ENCODE data around the gene GABARAPL1. TPM values are rescaled to one million over a fixed set of nuclear protein-coding genes. Genes with fewer than 3 reads are reported as not detected.

Gene GABARAPL1
- total RNA-seq, 2 donors from 2014 or later = 86.1 to 114 TPM

DNA sequence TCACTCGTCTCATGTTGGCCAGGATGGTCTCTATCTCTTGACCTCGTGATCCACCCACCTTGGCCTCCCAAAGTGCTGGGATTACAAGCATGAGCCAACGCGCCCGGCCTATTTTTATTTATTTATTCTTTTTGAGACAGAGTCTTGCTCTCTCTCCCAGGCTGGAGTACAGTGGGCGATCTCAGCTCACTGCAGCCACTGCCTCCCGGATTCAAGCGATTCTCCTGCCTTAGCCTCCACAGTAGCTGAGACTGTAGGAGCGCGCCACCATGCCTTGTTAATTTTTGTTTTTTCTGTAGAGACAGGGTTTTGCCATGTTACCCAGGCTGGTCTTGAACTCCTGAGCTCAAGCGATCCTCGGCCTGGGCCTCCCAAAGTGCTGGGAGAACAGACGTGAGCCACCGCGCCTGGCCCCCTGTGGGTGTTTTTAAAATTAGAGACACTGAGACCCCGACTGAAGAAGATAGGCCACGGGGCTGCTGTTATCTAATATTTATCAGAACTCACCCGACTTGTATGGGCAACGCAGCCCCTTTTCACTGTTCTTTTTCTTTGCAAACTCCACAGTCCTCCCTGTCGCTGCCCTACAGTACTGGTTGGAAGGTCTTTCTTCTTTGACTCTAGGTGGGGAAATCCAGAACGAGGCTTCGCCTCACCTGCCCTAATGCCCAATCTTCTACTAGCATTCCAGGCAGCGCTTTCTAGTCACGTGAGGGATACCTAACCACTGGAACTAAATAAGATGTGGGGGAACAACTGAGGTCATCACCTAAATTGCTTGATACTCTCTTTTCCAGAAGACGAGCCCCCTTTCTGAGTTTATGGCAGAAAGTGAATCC lies 1.4 kb upstream of the GABARAPL1 start:
- Histone ChIP-seq H3K9me3 (no peaks in the 10 kb centered on the region), H3K27me3 (replicated peaks; ENCODE audit: insufficient read depth) (no peaks in the 10 kb centered on the region), H3K4me1 (ENCODE audit: control insufficient read depth in 1 of 2, low read depth in 2 of 2) (peaks cover 14 to 19% of the 10 kb centered on the region in 2 donors), H3K27ac (peak overlapping the region; percentile 99 to 100), H3K4me3 (peak overlapping the region; percentile 98), H3K36me3 (no peaks in the 10 kb centered on the region)
- DNase-seq (ENCODE audit: low spot score) = no peak
- TF ChIP-seq, protein P1, sequence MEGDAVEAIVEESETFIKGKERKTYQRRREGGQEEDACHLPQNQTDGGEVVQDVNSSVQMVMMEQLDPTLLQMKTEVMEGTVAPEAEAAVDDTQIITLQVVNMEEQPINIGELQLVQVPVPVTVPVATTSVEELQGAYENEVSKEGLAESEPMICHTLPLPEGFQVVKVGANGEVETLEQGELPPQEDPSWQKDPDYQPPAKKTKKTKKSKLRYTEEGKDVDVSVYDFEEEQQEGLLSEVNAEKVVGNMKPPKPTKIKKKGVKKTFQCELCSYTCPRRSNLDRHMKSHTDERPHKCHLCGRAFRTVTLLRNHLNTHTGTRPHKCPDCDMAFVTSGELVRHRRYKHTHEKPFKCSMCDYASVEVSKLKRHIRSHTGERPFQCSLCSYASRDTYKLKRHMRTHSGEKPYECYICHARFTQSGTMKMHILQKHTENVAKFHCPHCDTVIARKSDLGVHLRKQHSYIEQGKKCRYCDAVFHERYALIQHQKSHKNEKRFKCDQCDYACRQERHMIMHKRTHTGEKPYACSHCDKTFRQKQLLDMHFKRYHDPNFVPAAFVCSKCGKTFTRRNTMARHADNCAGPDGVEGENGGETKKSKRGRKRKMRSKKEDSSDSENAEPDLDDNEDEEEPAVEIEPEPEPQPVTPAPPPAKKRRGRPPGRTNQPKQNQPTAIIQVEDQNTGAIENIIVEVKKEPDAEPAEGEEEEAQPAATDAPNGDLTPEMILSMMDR (IDR thresholded peaks at IDR 0.05) = no peak
- ATAC-seq (ENCODE audit: insufficient number of reproducible peaks, low FRiP score, low read depth) = no peak

DNA sequence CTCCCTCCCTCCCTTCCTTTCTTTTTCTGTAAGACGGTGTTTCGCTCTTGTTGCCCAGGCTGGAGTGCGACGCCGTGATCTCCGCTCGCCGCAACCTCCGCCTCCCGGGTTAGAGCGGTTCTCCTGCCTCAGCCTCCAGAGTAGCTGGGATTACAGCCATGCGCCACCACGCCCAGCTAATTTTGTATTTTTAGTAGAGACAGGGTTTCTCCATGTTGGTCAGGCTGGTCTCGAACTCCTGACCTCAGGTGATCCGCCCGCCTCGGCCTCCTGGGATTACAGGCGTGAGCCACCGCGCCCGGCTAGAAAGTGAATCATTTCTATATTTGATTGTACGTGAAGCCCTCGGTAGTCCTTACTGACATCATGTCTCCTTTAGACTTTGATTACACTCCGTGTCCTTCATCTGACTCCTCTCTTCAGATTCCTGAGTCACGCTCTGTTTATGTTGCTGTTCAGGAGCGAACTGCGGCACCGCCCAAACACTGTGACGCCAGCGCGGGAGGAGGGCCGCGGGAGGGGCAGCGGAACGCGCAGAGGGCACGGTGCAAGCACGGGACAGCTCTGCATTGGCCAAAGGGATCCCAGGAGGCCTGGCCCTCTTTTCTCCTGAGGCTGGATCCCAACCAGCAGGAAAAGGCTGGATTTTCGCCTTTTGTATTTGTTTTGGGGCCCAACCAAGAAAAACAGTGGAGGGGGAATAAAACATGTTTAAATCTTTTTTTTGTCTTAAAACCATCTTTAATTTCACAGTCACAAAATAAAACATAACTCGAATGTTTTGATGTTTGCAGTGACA lies 538 bp upstream of the GABARAPL1 start:
- Histone ChIP-seq H3K27me3 (replicated peaks; ENCODE audit: insufficient read depth) (no peaks in the 10 kb centered on the region), H3K36me3 (no peaks in the 10 kb centered on the region), H3K4me3 (peak overlapping the region; percentile 98), H3K27ac (peak overlapping the region; percentile 99 to 100), H3K9me3 (no peaks in the 10 kb centered on the region), H3K4me1 (ENCODE audit: control insufficient read depth in 1 of 2, low read depth in 2 of 2) (peaks cover 14 to 19% of the 10 kb centered on the region in 2 donors)
- DNase-seq (ENCODE audit: low spot score) = peak; percentile 89
- peak; percentile 92 for ATAC-seq (ENCODE audit: insufficient number of reproducible peaks, low FRiP score, low read depth)
- TF ChIP-seq, protein P1 (IDR thresholded peaks at IDR 0.05) = no peak

DNA sequence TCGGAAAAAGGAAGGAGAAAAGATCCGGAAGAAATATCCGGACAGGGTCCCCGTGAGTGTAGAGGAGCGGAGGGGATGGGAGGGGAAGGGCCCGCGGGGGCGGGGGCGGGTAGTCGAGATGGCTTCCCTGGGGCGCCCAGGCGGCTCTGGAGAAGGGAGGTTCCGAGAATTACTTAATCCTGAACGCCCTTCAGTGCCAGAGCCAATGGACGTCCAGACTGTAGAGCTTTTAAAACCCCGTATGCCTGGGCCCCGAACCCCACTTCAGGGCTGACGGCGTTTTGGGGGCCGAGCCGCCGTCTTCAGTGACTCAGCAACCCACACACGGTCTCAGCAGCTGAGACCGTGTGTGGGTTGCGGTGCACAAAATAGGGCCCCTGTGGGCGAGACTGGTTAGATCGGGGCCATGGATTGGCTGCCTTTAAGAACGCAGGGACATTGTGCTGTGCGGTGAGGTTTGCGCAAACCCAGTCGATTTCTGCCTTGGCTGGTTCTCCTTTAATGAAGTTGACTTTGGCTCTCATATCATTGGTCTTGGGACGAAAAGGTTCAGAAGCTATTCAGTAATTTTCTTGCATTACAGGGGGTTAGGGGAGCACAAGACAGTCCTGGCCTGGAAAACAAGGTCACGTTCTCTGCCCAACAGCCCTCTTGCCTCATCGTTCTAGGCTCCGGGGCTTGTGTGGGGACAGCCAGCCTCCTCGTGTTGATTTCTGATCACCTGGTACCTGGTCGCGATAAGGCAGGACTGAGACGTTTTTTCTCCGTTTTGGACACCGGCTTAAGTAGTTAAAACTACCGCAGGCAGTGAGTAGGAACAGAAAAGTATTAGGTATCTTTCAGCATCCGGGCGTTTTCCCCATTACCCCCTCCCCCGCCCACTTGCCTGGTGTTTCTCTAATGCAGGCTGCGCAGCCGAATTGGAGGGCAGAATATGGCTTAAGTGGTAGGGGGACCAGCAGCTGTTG lies 775 bp downstream of the GABARAPL1 start:
- peak; percentile 49 for DNase-seq (ENCODE audit: low spot score)
- Histone ChIP-seq H3K27ac (peak overlapping the region; percentile 99 to 100), H3K36me3 (peaks cover 6% of the 10 kb centered on the region), H3K4me3 (peak overlapping the region; percentile 98), H3K27me3 (replicated peaks; ENCODE audit: insufficient read depth) (no peaks in the 10 kb centered on the region), H3K4me1 (ENCODE audit: control insufficient read depth in 1 of 2, low read depth in 2 of 2) (peaks cover 17 to 19% of the 10 kb centered on the region in 2 donors), H3K9me3 (no peaks in the 10 kb centered on the region)
- peak; percentile 30 for ATAC-seq (ENCODE audit: insufficient number of reproducible peaks, low FRiP score, low read depth)
- TF ChIP-seq, protein P1 (IDR thresholded peaks at IDR 0.05) = no peak

DNA sequence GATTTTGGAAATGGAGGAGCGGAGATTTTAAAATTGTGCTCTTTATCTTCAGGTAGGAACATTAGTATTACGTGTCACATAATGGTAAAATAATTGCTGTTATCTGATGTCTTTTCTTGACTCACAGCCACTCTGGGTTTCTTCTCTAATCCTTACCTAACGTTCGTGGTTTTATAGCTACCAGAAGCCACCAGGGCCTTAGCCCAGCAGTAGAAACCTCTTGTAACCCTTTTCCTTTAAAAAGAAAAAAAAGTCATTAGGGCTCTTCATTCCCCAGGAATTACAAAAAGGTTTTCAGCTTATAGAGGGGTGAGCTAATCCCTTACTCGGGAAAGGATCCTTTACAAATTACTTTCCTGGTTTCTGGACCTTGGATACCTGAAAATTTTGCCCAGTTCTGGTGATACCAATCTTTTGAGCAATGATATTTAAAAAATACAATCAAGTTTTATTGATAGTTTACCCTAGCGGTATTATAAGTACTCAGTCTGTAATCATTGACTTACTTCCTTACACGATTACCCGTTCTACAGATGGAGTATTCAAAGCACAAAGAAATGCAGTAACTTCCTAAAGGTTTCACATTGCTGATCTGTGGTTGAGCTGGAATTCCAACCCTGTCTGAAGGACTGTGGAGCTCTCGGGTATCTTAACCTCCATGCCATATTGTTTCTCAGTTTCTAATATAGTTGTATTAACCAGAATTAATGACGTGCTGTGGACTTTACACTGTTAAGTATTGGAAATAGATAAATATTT lies 1.6 kb downstream of the GABARAPL1 start:
- H3K9me3 ChIP-seq = no peaks in the 10 kb centered on the region
- H3K4me1 ChIP-seq (ENCODE audit: control insufficient read depth in 1 of 2, low read depth in 2 of 2) = peaks cover 18 to 19% of the 10 kb centered on the region in 2 donors
- H3K27ac ChIP-seq = peak overlapping the region; percentile 99 to 100
- no peak for ATAC-seq (ENCODE audit: insufficient number of reproducible peaks, low FRiP score, low read depth)
- peak overlapping the region; percentile 98 for H3K4me3 ChIP-seq
- TF ChIP-seq, protein P1 (IDR thresholded peaks at IDR 0.05) = no peak
- DNase-seq (ENCODE audit: low spot score) = no peak
- peaks cover 13% of the 10 kb centered on the region for H3K36me3 ChIP-seq
- H3K27me3 ChIP-seq (replicated peaks; ENCODE audit: insufficient read depth) = no peaks in the 10 kb centered on the region

Measured in thoracic aorta (tissue), 2 donors.